AG04450 (cell line): ENCODE data around the gene FPR2. TPM values are rescaled to one million over a fixed set of nuclear protein-coding genes. Genes with fewer than 3 reads are reported as not detected.

Source experiments
- CTCF ChIA-PET: fragments of 300-600, 350-600 bp; formaldehyde crosslinking; extraction: SDS; loops from one replicate; lab custom pipeline; 2022; ENCODE audit warnings: antibody characterized with exemption, inconsistent platforms; lab: Charles Lee
- POLR2A ChIA-PET: fragments of 350-600 bp; formaldehyde crosslinking; extraction: SDS; loops from one replicate; lab custom pipeline; 2021; ENCODE audit warnings: antibody characterized with exemption, inconsistent platforms; lab: Yijun Ruan, JAX
- DNase-seq: peaks from one replicate; pipeline ENCODE4 v3.0.0-alpha.2; 2011; ENCODE audit warnings: low read depth, low spot score
- H3K27ac ChIP-seq: one replicate; pipeline ENCODE4 v1.5.1; 2012; ENCODE audit warnings: low read depth, low read length, control low read depth
- H3K27me3 ChIP-seq: one replicate; pipeline ENCODE4 v1.6.0; 2012; ENCODE audit warnings: low read length; ENCODE audit not compliant: control insufficient read depth, insufficient read depth
- H3K4me3 ChIP-seq: 2 replicates; pipeline ENCODE4 v1.5.1; 2011; ENCODE audit warnings: mild to moderate bottlenecking, low read depth, low read length, control low read depth
- H3K9me3 ChIP-seq: 2 replicates; pipeline ENCODE4 v1.5.1; 2012; ENCODE audit warnings: low read length; ENCODE audit not compliant: control insufficient read depth, insufficient read depth
- polyA plus RNA-seq: library from polyadenylated mRNA; depleted of rRNA; stranded (reverse); fragments of >200 nt; gene quantifications from 2 replicates; pipeline ENCODE4 v1.2.3, GENCODE V29; 2011; rRNA removed
- TF ChIP-seq, protein P1 (sequence below): IDR thresholded peaks from 2 replicates; pipeline ENCODE4 v1.5.1; 2011; ENCODE audit warnings: low read depth, low read length, control low read depth, inconsistent platforms

FPR2 gene
- polyA plus RNA-seq, 1 experiment, result not detected

DNA sequence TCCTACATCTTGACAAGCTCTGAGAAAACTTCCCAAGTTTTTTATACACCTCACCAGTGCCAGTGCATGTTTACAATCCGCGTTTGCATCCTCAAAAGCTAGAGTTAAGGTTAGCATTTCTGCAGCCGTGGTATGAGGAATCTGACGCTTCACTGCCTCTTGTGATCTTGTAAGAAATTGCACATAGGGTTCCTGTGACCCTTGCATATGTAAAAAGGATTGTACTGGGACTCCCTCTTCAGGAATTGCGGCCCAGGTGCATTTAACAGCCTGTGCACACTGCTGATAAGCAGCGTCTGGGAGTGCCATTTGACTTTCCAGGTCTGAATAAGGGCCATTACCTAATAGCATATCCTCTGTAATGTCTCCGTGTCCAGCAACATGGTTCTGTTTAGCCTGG is 49.2 kb downstream of the FPR2 start:
- Histone ChIP-seq H3K9me3 (peaks cover 19% of the 10 kb centered on the region), H3K27me3 (no peaks in the 10 kb centered on the region), H3K4me3 (no peak overlapping the region), H3K27ac (no peak overlapping the region)
- no peak for DNase-seq
- ChIA-PET CTCF (no interaction called here), POLR2A (no interaction called here)
- TF ChIP-seq, protein P1, sequence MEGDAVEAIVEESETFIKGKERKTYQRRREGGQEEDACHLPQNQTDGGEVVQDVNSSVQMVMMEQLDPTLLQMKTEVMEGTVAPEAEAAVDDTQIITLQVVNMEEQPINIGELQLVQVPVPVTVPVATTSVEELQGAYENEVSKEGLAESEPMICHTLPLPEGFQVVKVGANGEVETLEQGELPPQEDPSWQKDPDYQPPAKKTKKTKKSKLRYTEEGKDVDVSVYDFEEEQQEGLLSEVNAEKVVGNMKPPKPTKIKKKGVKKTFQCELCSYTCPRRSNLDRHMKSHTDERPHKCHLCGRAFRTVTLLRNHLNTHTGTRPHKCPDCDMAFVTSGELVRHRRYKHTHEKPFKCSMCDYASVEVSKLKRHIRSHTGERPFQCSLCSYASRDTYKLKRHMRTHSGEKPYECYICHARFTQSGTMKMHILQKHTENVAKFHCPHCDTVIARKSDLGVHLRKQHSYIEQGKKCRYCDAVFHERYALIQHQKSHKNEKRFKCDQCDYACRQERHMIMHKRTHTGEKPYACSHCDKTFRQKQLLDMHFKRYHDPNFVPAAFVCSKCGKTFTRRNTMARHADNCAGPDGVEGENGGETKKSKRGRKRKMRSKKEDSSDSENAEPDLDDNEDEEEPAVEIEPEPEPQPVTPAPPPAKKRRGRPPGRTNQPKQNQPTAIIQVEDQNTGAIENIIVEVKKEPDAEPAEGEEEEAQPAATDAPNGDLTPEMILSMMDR, result no peak

- ChIA-PET POLR2A (no interaction called here), CTCF (no interaction called here)
- H3K27me3 ChIP-seq, result no peaks in the 10 kb centered on the region
- H3K9me3 ChIP-seq, result peaks cover 19% of the 10 kb centered on the region
- no peak overlapping the region for H3K4me3 ChIP-seq
- TF ChIP-seq, protein P1, result no peak
- no peak overlapping the region for H3K27ac ChIP-seq
- no peak for DNase-seq
Observed at GRCh38 chr19:51811344-51811743, 50.4 kb downstream of the FPR2 start.

GRCh38 chr19:51815043-51815442 is 54.1 kb downstream of the FPR2 start:
- DNase-seq, result no peak
- H3K27ac ChIP-seq, result no peak overlapping the region
- TF ChIP-seq, protein P1, result no peak
- H3K4me3 ChIP-seq, result no peak overlapping the region
- CTCF ChIA-PET, result no interaction called here
- H3K9me3 ChIP-seq, result peaks cover 19% of the 10 kb centered on the region
- POLR2A ChIA-PET, result no interaction called here
- no peaks in the 10 kb centered on the region for H3K27me3 ChIP-seq

GRCh38 chr19:51816711-51817110 is 55.7 kb downstream of the FPR2 start:
- Histone ChIP-seq H3K27me3 (no peaks in the 10 kb centered on the region), H3K4me3 (no peak overlapping the region), H3K9me3 (peaks cover 15% of the 10 kb centered on the region), H3K27ac (no peak overlapping the region)
- TF ChIP-seq, protein P1, result no peak
- DNase-seq, result no peak
- CTCF ChIA-PET, result no interaction called here
- POLR2A ChIA-PET, result no interaction called here

- POLR2A ChIA-PET, result no interaction called here
- Histone ChIP-seq H3K27me3 (no peaks in the 10 kb centered on the region), H3K4me3 (no peak overlapping the region), H3K9me3 (peaks cover 7% of the 10 kb centered on the region; the same call in 1 of the 2 replicates), H3K27ac (no peak overlapping the region)
- no peak for DNase-seq
- TF ChIP-seq, protein P1, result no peak
- CTCF ChIA-PET, result no interaction called here
Observed at GRCh38 chr19:51820011-51820410, 59.0 kb downstream of the FPR2 start.

Other genes with a start within 250 kb of the FPR2 start
- not detected in 2 replicates for gene SIGLEC6, start 229.5 kb upstream of the FPR2 start, polyA plus RNA-seq
- gene ZNF175, start 189.9 kb upstream of the FPR2 start, polyA plus RNA-seq, result 4.8 and 6.4 TPM in 2 replicates
- not detected in 2 replicates for gene SIGLEC5, start 130.8 kb upstream of the FPR2 start, polyA plus RNA-seq
- gene SIGLEC14, start 114.4 kb upstream of the FPR2 start, polyA plus RNA-seq, result not detected in 2 replicates
- 3.5 and 5.6 TPM in 2 replicates for gene SPACA6, start 67.8 kb upstream of the FPR2 start, polyA plus RNA-seq
- not detected in 2 replicates for gene HAS1, start 37.2 kb upstream of the FPR2 start, polyA plus RNA-seq
- gene FPR1, start 9.3 kb upstream of the FPR2 start, polyA plus RNA-seq, result not detected in 2 replicates
- not detected in 2 replicates for gene FPR3, start 34.0 kb downstream of the FPR2 start, polyA plus RNA-seq
- 6.0 and 7.3 TPM in 2 replicates for gene ZNF577, start 126.8 kb downstream of the FPR2 start, polyA plus RNA-seq
- gene ZNF649, start 143.8 kb downstream of the FPR2 start, polyA plus RNA-seq, result 3.5 and 3.6 TPM in 2 replicates
- 4.9 and 8.4 TPM in 2 replicates for gene ZNF613, start 166.3 kb downstream of the FPR2 start, polyA plus RNA-seq
- gene ZNF350, start 225.7 kb downstream of the FPR2 start, polyA plus RNA-seq, result 7.6 and 9.4 TPM in 2 replicates
- 5.0 and 7.6 TPM in 2 replicates for gene ZNF615, start 247.0 kb downstream of the FPR2 start, polyA plus RNA-seq